Duodenal mucosa (tissue), 2 donors: ENCODE results near the gene ANKRD9.

Experiments
- H3K27ac ChIP-seq: one replicate; pipeline ENCODE4 v1.7.0; 2013; ENCODE audit warnings: low read depth, low read length
- H3K27me3 ChIP-seq, 2 donors: one replicate each; pipeline ENCODE4 v1.7.0; 2013; ENCODE audit warnings: low read length in 2 of 2, control low read depth in 1 of 2; ENCODE audit not compliant: insufficient read depth in 2 of 2, control insufficient read depth in 1 of 2
- H3K36me3 ChIP-seq, 2 donors: one replicate each; pipeline ENCODE4 v1.7.0; 2013; ENCODE audit warnings: low read length in 2 of 2, control low read depth in 1 of 2; ENCODE audit not compliant: insufficient read depth in 2 of 2, control insufficient read depth in 1 of 2
- H3K4me1 ChIP-seq, 2 donors: one replicate each; pipeline ENCODE4 v1.7.0; 2013; ENCODE audit warnings: low read length in 2 of 2, control low read depth in 1 of 2; ENCODE audit not compliant: insufficient read depth in 2 of 2, control insufficient read depth in 1 of 2
- H3K4me3 ChIP-seq, 2 donors: one replicate each; pipeline ENCODE4 v1.7.0; 2013; ENCODE audit warnings: low read length in 2 of 2, low read depth in 1 of 2
- H3K9ac ChIP-seq, 2 donors: one replicate each; pipeline ENCODE4 v1.7.0; 2013; ENCODE audit warnings: low read length in 2 of 2, low read depth in 1 of 2
- H3K9me3 ChIP-seq, 2 donors: one replicate each; pipeline ENCODE4 v1.7.0; 2013; ENCODE audit warnings: low read length in 2 of 2, control low read depth in 1 of 2; ENCODE audit not compliant: control insufficient read depth in 1 of 2

The ANKRD9 gene

DNA sequence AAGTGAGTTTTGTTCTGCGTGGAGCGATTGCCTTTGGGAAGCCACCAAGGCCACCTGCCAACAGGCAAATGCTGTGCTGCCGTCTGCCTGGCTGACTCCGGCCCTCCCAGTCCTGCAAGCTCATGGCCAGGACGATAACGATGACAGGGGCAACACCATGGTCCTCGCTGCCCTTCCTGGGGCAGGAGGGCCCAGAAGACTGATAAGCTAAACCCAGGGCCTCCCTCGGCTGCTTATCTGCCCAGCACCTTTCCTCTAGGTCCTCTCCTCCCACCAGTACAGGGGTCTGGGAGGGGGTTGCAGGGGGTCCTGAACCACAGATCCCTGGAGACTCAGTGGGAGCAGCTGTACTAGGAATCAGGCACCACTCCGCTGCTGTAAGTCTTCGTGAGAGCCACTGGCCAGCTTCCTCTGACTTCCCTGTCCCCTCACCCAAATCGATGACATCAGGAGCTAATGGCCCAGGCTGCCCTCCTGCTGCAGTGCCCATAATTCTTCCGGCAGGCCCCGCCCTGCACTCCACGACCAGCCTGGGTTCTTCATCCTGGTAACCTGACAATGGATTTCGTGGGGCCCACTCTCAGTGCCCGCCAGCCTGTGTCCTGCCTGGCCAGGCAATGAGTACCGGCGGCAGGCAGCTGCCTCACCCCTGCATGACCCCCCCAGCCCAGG lies 5.1 kb downstream of the ANKRD9 start:
- peaks cover 5 to 33% of the 10 kb centered on the region in 2 donors for H3K4me1 ChIP-seq
- peaks cover 15 to 16% of the 10 kb centered on the region in 2 donors for H3K36me3 ChIP-seq
- no peak overlapping the region for H3K9ac ChIP-seq
- H3K27me3 ChIP-seq: no peaks in the 10 kb centered on the region
- peak overlapping the region; percentile 11 for H3K27ac ChIP-seq
- no peaks in the 10 kb centered on the region for H3K9me3 ChIP-seq
- H3K4me3 ChIP-seq: no peak overlapping the region

GRCh38 chr14:102503641-102504327 lies 5.8 kb downstream of the ANKRD9 start:
- H3K36me3 ChIP-seq: peaks cover 16 to 21% of the 10 kb centered on the region in 2 donors
- H3K9ac ChIP-seq: peak overlapping the region in 1 of 2 donors; percentile 43
- no peak overlapping the region for H3K4me3 ChIP-seq
- no peaks in the 10 kb centered on the region for H3K9me3 ChIP-seq
- H3K4me1 ChIP-seq: peaks cover 5 to 33% of the 10 kb centered on the region in 2 donors
- no peaks in the 10 kb centered on the region for H3K27me3 ChIP-seq
- no peak overlapping the region for H3K27ac ChIP-seq

DNA sequence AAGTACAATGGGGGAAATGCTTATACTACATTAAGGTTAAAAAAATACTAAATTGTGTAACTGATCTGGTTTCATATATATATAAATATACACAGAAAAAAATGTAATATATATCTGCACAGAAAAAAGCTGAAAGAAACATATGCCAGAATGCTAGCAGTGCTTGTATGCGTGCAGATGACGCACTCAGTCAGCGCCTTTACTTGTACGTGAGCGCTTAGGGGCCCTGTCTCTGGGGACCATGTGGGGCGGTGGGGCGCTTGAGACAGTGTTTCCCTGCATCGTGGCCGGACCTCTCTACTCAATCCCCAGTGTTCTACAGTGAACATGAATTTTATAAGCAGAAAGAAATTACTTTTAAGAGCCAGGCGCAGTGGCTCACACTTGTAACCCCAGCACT lies 7.0 kb downstream of the ANKRD9 start:
- H3K27me3 ChIP-seq: no peaks in the 10 kb centered on the region
- no peak overlapping the region for H3K27ac ChIP-seq
- no peak overlapping the region for H3K9ac ChIP-seq
- H3K4me3 ChIP-seq: no peak overlapping the region
- H3K4me1 ChIP-seq: peaks cover 11 to 38% of the 10 kb centered on the region in 2 donors
- H3K36me3 ChIP-seq: peaks cover 16 to 32% of the 10 kb centered on the region in 2 donors
- H3K9me3 ChIP-seq: no peaks in the 10 kb centered on the region

- Histone ChIP-seq H3K9me3 (no peaks in the 10 kb centered on the region), H3K4me3 (no peak overlapping the region), H3K27me3 (no peaks in the 10 kb centered on the region), H3K27ac (no peak overlapping the region), H3K4me1 (peaks cover 11 to 38% of the 10 kb centered on the region in 2 donors), H3K9ac (no peak overlapping the region), H3K36me3 (peaks cover 16 to 34% of the 10 kb centered on the region in 2 donors)
Measured at GRCh38 chr14:102501751-102502315, 7.7 kb downstream of the ANKRD9 start.

GRCh38 chr14:102500713-102501112 lies 8.9 kb downstream of the ANKRD9 start:
- peaks cover 11 to 30% of the 10 kb centered on the region in 2 donors for H3K4me1 ChIP-seq
- no peaks in the 10 kb centered on the region for H3K9me3 ChIP-seq
- no peaks in the 10 kb centered on the region for H3K27me3 ChIP-seq
- H3K36me3 ChIP-seq: peaks cover 4 to 26% of the 10 kb centered on the region in 2 donors
- no peak overlapping the region for H3K4me3 ChIP-seq
- H3K27ac ChIP-seq: peak overlapping the region; percentile 33
- no peak overlapping the region for H3K9ac ChIP-seq

DNA sequence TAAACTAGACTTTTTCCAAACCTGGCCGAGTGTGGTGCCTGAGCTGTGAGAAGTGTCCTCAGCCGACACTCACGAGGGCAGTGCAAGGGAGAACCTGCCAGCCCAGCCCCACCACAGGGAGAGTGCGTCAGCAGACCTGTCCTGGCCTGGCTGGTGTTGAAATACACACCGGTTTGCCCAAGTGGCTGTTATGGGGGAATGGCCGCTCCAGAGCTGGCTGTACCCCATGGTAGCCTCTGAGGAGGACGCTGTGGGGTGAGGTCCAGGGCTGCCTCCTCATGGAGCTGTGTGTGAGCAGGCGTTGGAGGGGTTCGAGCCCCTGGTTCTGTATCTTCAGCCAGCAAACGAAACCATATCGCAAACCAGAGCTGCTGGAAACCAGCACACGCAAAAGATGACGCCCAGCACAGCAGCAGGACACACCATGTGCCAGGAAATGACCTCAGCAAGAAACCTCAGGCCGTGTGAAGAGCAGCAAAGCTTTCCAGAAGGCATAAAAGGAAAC lies 9.4 kb downstream of the ANKRD9 start:
- peaks cover 11 to 25% of the 10 kb centered on the region in 2 donors for H3K4me1 ChIP-seq
- peaks cover 0 to 25% of the 10 kb centered on the region in 2 donors for H3K36me3 ChIP-seq
- H3K27ac ChIP-seq: peak overlapping the region; percentile 64
- no peak overlapping the region for H3K4me3 ChIP-seq
- peak overlapping the region in 1 of 2 donors; percentile 51 for H3K9ac ChIP-seq
- no peaks in the 10 kb centered on the region for H3K27me3 ChIP-seq
- no peaks in the 10 kb centered on the region for H3K9me3 ChIP-seq

GRCh38 chr14:102499401-102500157 lies 10.0 kb downstream of the ANKRD9 start:
- no peaks in the 10 kb centered on the region for H3K9me3 ChIP-seq
- H3K9ac ChIP-seq: no peak overlapping the region
- peak overlapping the region; percentile 64 for H3K27ac ChIP-seq
- H3K36me3 ChIP-seq: peaks cover 0 to 25% of the 10 kb centered on the region in 2 donors
- no peaks in the 10 kb centered on the region for H3K27me3 ChIP-seq
- peaks cover 11 to 19% of the 10 kb centered on the region in 2 donors for H3K4me1 ChIP-seq
- H3K4me3 ChIP-seq: no peak overlapping the region

DNA sequence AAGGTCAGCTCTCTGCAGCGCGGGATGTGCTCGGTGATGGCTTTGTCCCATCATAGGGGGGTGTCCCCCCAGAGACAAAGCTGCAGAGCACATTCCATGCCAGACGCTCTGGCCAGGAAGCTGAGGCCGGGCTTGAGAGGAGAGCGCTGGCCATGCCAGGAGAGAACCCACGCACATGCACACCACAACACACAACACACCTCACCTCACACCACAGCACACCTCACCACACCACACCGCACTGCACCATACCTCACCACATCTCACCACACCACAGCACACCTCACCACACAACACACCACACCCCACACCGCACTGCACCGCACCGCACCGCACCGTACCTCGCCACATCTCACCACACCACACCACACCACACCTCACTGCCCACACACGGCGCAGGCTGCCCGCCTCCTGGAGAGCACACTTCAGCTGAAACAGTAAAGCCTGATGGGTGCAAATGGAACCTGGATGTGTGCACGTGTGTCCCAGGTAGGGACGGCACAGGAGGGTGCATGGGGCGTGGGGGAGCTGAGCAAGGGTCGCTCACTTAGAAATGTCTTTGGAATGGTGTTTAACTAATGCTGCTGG lies 10.8 kb downstream of the ANKRD9 start:
- Histone ChIP-seq H3K4me3 (no peak overlapping the region), H3K27me3 (no peaks in the 10 kb centered on the region), H3K27ac (no peak overlapping the region), H3K36me3 (peaks cover 0 to 25% of the 10 kb centered on the region in 2 donors), H3K4me1 (peaks cover 7 to 12% of the 10 kb centered on the region in 2 donors), H3K9me3 (no peaks in the 10 kb centered on the region), H3K9ac (no peak overlapping the region)

DNA sequence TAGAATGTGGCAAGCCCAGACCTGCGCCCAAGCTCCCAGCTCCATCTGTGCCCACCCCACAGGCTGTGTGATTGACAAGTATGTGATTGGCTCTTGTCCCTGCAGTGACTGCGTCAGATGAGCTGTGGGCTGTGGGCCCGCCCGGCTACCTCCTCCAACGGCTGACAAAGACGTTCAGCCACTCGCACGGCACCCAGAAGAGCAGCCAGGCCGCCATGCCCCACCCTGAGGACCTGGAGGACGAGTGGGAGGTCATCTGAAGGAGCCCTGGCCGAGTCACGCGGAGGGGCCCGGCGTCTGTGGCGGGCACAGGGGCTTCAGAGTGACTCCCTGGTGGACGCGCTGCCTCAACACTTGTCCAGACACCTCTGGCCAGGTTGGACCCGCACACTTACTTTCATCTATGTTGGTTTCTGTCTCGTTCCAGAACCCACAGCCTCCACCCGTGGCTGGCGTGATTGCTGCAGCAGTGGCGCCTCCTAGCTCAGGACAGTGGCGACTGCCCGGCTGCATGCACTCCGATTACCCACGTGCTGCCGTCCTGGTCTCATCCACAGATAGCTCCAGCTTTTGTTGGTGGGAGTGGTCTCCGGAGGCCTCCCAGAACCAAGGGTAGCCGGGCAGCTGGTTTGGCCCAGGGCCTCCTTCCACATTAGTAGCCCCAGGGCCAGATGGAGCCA lies 11.4 kb downstream of the ANKRD9 start:
- H3K4me3 ChIP-seq: no peak overlapping the region
- H3K27me3 ChIP-seq: no peaks in the 10 kb centered on the region
- H3K36me3 ChIP-seq: peaks cover 0 to 25% of the 10 kb centered on the region in 2 donors
- no peak overlapping the region for H3K9ac ChIP-seq
- no peaks in the 10 kb centered on the region for H3K9me3 ChIP-seq
- H3K27ac ChIP-seq: no peak overlapping the region
- H3K4me1 ChIP-seq: peaks cover 6 to 10% of the 10 kb centered on the region in 2 donors
